ENCODE measurements around the gene UPF1.

DNA sequence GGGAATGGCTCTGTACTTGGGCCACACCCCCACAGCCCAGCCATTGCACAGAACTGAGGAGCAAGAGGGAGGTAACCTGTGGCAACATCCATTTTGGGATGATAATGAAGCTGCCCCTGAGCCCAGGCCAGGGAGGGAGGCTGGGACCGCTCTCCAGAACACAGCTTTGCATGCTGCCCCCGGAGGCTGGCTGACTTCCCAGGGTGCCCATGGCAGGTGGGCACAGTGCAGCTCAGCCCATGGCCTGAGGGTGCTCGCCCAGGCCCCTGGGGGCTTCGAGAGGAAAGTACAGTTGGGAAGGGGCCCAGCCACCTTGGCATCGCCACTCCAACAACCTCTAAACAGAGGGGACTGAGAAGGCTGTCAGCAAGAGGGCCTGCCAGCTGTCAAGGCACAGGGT is 81.7 kb downstream of the UPF1 start:
- TF ChIP-seq YY1 (IDR thresholded peaks at IDR 0.05; ENCODE audit: insufficient read depth, insufficient read length) (no peak), ZNF274 (IDR thresholded peaks at IDR 0.05; ENCODE audit: low read depth, low read length) (no peak), SUZ12 (IDR thresholded peaks at IDR 0.05; ENCODE audit: extremely low read depth, insufficient read depth, insufficient read length) (no peak)

Measured in NT2/D1 (cell line).